Hematopoietic multipotent progenitor cell (in vitro differentiated cells): Measurements from ENCODE around the gene CNOT11. TPM values are rescaled to one million over a fixed set of nuclear protein-coding genes. Genes with fewer than 3 reads are reported as not detected.
"Not testable (repeated sequence)": the region's sequence is repeated elsewhere in the genome, so short reads cannot be mapped to it uniquely, and the experiment has no call there.

Experiments
- DNase-seq, 3 donors: peaks; one replicate each; pipeline ENCODE4 v3.0.0-alpha.2; 2011 to 2015; ENCODE audit warnings: low read depth in 2 of 3, low spot score in 2 of 3
- total RNA-seq: library from RNA; depleted of rRNA; stranded (reverse); fragments of >200 nt; gene quantifications from one replicate; pipeline ENCODE4 v1.2.3, GENCODE V29; 2012

Gene CNOT11
- total RNA-seq: 36.6 TPM

DNA sequence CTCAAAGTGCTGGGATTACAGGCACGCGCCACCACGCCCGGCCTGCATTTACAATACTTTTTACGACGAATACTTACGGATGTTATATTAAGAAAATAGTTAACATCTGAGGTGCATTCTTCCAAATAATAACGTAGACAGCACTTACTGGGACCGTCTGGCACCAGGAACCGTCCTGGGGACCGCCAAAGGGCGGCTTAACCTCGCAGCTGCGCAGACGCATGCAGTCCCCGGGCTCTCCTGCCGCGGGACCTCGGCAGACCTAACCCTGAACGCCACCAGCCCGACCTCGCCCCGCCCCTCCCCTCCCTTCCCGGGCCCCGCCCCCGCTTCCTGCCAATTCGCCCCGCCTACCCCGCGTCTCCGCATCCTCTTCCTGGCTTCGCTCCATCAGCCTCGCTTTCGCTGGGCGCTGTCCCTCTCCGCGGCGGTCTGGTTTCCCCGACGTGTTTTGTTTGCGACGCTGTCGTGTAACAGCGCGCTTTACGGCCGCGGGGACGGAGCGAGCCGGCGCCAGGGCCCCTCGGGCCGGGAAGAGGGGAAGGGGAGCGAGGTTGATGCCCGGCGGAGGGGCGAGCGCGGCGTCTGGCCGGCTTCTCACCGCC is at the start of gene CNOT11:
Gene CNOT11 (plus strand): TSS at position 479 of the 605 bp plus-strand sequence. CDS start 79 bp downstream, at position 558.
- DNase-seq: peak; percentile 99

DNA sequence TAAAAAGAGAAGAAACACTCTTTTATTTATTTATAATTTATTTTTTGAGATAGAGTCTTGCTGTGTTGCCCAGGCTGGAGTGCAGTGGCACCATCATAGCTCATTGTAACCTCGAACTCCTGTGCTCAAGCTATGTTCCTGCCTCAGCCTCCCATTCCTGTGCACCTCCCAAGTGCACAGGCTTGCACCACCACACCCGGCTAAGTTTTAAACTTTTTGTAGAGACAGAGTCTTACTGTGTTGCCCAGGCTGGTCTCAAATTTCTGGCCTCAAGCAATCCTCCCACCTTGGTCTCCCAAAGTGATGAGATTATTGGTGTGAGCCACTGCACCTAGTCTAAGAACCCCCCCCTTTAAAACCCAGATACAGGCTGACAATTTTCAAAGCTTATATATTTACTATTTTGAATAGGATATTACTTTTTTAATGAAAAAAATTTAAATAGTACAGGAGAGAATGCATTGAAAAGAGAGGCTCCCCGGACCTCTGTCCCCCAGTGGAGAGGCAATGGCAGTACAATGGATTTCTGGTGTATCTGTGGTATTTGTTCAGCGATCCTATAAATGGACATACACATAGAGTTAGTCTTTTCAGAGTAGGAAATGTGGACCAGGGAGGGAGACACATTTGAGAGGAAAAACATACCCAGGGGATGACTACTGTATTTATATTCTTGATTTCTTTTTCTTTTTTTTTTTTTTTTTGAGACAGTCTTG is 48.1 kb upstream of the CNOT11 start:
- peak in 1 of 3 donors; percentile 15 for DNase-seq

DNA sequence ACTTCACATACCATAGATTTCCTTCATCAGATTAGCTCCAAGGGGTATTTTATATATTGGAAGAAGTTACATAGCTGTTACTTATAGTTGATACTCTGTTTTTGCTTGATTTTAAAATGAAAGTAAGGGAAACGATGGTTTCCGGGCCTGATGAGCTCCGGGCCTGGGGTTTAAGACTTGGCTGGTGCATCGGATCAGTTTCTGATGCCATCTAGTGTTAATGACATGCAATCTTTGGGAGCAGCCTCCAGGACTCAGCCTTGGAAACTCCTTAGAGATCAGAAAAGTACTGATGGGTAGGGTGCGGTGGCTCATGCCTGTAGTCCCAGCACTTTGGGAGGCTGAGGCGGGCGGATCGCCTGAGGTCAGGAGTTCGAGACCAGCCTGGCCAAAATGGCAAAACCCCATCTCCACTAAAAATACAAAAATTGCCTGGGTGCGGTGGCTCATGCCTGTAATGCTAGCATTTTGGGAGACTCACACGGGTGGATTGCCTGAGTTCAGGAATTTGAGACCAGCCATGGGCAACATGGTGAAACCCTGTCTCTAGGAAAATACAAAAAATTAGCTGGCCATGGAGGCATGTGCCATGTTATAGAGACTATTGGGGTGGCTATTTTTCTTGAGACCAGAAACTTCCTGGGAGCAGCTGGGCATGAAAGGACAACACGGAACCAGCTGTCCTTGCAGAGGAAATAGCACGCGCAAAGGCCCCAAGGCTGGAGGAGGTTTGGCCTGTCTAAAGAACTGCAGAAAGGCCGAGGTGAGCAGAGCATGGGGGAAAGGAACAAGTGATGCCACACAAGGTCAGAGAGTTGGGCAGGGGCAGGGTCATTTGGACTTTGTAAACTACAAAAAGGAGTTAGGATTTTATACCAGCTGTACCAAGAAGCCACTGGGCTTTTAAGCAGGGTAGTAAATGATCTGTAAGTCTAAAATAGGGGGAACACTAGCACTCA is 46.9 kb upstream of the CNOT11 start:
- DNase-seq: peak in 2 of 3 donors; percentile 59 to 74

DNA sequence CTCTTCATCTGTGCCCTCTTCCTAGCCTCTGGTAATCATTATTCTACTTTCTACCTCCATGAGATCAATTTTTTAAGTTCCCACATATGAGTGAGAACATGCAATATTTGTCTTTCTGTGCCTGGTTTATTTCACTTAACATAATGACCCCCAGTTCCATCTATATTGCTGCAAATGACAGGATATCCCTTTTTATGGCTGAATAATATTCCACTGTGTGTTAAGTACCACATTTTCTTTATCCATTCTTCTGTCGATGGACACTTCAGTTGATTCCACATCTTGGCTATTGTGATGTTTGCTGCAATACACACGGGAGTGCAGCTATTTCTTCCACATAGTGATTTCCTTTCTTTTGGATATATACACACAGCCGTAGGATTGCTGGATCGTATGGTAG is 43.9 kb upstream of the CNOT11 start:
- DNase-seq: no peak

DNA sequence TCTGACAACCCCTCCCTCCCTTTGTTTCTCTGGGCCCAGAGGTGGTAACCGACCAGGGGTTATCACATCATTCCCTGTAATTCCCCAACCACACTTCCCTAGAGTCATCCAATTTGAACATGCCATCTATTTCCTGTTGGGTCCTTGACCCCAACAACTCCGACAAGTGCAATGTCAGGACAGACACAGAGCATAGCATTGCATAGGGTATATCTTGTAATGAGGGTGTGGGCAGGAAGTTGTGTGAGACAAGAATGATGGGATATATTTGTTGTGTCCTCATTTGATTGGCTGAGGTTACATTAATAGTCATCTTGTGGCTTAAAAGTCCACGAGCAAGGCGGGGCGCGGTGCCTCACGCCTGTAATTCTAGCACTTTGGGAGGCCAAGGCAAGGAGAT is 33.4 kb upstream of the CNOT11 start:
- DNase-seq: no peak

DNA sequence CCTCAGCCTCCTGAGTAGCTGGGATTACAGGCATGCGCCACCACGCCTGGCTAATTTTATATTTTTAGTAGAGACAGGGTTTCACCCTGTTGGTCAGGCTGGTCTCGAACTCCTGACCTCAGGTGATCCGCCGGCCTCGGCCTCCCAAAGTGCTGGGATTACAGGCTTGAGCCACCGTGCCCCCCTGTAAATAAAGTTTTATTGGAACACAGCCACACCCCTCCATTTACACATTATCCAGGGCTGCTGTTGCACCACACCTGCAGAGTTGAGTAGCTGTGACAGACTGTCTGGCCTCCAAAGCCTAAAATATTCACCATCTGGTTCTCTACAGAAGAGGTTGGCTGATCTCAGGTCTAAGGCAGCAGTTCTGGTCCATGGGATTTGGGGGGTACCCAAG is 32.6 kb upstream of the CNOT11 start:
- DNase-seq: not testable (repeated sequence)

DNA sequence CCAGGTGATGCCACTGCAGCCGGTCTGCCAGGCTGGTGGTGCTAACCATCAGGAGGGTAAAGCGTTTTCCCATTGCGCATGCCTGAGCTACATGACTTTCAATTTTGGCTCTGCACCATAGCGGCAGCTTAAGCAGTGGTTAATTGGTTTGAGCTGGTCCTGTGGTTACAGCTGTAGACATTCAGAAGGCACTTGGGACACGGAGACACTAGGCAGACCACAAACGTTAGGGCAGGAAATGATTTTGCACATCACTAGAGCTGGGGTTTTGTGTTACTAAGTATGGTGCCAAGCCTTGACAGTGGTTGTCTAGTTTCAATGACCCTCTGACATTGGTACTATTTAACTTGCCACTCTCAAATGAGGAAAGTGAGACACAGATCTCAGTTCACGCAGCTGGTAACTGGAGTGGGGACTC is 28.9 kb upstream of the CNOT11 start:
- DNase-seq: peak in 2 of 3 donors; percentile 69 to 93

DNA sequence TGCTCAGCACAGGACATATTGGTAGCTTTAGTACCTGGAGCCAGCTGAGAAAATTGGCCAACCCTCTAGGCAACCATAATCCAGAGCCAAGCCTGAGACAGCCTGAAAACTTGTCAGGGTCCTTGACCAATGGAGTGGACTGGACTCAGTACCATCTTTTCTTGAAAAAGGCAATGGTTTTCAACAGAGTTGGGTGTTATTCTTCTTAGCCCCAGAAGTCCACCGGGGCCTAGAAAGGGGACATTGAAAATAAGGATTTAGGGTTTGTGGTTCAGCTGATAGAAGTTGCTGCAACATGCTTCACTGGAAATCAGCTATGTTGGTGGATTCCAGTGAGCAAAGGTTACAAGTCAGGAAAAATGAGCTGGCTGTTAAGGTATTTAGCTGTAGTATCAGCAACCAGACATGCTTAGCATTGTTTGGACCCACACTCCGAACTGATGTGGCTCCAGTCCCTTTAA is 22.1 kb upstream of the CNOT11 start:
- no peak for DNase-seq

DNA sequence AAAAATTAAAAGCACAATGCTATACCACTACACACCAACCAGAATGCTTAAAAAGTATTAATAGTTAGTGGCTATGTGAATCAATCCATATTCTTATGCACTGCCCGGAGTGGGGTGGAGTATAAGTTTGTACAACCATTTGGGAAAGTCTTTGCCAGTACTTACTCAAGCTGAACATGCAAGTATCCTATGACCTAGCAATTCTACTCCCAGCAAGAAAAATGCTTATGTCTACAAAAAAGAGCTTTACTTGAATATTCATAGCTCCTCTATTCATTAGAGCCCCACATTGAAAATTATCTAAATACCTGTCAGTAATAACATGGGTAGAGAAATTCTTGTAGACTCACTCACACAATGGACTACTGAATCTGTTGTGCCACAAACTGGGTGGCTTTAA is 21.4 kb upstream of the CNOT11 start:
- no peak for DNase-seq

DNA sequence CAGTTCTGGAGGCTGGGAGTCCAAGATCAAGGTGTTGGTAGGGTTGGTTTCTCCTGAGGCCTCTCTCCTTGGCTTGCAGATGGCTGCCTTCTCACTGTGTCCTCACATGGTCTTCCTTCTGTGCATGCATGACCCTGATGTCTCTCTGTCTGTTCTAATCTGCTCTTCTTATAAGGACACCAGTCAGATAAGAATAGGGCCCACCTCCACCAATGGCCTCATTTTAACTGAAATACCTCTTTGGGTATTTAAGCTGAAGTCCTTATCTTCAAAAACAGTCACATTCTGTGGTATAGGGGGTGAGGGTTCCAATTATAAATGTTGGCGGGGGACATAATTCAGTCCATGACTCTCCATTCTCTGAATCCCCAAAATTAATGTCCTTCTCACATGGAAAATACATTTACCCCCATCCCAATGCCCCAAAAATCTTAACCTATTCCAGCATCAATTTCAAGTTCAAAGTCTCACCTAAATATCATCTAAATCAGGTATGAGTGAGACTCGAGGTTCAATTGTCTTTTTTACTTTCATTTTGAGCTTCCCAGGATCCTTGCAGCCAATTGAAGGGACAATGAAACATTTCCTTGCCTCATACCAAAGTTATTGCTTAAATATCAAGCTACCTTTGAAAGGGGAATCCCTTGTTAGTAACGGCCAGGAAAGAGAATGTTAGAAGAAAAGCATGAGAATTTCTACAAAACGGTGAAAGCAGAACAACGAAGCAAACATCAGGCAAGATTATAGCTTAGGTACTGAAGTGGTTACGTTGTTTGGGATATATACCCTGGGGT is 20.6 kb upstream of the CNOT11 start:
- DNase-seq: no peak

DNA sequence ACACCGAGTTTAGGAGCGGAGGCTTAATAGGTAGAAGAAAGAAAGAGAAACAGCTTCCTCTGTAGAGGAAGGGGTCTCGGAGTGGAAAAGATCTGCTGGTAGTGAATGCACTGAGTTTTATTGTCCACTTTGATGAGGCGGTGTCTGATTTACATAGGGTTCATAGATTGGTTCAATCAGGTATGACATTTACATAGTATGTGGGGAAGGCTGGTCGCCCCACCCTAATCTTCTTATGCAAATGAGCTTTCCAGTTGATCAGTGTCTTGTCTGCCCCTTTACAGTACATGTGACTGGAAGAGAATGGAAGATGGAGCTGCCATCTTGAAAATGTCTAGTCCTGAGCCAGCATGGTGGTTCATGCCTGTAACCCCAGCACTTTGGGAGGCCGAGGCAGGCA is 19.9 kb upstream of the CNOT11 start:
- no peak for DNase-seq

DNA sequence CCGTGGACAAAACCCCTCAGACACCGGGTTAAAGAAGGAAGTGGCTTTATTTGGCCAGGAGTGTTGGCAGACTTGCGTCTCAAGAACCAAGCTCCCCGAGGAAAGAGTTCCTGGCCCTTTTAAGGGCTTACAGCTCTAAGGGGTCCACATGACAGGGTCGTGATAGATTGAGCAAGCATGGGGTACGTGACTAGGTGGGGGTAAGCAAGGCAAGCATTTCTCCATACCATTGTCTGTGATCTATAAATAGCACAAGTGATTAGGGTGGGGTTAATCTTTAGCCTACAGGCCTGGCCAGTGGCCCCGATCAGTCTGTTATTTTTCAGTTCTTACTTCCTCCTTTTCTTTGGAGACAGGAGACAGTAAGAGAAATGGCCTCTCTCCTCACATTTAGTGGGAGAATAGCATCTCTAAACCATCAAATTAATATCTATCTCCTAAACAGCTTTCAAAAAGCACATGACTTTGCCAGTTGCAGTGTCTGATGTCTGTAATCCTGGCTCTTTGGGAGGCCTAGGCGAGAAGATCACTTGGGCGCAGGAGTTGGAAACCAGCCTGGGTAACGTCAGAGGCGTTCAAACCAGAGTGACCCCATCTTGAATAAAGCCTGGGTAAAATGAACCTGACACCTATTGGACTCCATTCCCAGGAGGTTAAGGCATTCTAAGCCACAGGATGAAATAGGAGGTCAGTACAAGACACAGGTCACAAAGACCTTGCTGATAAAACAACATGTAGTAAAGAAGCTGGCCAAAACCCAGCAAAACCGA is 18.3 kb upstream of the CNOT11 start:
- no peak for DNase-seq

DNA sequence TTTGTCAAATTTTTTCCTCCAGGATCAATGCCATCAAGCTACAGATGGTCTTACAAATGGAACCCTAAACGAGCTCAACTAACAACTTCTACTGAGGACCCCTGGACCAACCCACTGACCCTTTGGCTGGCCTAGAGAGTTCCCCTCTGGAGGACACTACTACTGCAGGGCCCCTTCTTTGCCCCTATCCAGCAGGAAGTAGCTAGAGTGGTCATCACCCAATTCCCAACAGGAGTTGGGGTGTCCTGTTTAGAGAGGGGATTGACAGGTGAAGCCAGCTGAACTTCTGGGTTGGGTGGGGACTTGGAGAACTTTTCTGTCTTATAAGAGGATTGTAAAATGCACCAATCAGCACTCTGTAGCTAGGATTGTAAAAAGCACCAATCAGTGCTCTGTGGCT is 16.7 kb upstream of the CNOT11 start:
- not testable (repeated sequence) for DNase-seq

DNA sequence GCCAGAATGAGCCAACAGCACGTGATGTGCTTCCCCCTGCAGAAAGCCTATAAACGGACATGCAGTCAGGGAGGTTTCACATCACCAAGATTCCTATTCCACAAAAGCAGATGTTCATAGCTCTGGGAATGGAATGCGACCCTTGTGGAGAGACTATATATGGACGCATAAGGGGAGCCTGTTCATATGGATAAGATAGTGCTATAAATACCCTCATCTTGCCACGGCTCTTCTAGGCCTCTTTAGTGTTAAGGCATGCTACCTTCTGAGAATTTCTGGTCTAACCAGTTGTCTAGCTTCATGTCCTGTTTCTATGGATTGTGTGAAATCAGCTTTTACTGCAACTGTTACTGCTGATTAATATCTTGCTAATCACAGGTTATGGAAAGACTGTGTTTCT is 14.7 kb upstream of the CNOT11 start:
- not testable (repeated sequence) for DNase-seq

DNA sequence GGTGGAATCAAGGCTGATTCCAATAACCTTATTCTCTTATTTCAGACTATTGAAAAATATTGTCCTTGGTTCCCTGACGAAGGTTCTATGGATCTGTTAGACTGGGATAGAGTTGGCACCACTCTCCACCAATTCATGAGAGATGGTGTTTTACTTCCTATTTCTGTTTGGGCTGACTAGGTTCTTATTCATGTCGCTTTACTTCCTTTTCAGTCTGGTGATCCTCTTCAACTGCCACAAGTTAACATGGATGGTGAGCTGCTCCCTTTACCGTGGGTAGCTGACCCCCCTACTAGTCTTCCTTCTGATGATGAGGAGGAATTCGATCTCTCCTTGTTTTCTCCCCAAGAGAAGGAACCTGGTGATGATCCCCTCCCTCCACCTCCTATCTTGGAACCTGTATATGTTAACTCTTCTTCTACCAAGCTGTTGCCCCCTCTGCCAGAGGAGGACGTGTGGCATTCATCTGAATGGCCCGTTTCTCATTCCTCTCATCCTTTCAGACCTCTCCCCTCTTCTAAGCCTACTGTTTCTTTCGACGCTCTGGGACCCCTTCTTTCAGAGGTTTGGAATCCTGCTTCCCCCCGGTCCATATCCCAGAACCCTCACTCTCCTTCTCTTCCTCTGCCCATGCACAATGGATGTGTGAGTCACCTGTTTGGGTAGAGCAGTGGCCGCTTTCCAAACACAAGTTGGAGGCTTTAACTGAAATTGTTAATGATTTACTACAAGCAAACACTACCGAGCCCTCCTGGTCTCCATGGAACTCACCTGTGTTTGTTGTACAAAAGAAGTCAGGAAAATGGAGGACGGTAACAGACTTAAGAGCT is 13.5 kb upstream of the CNOT11 start:
- no peak for DNase-seq

DNA sequence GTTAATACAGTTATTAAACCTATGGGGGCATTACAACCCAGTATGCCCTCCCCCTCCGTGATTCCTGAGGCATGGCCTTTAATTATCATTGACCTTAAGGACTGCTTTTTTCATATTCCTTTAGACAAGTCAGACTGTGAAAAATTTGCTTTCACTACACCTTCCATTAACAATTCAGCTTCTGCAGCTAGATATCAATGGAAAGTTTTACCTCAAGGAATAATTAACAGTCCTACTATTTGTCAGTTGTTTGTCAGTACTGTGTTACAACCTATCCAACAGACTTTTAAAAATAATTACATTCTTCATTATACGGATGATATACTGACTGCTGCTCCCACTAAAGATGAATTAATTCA is 12.9 kb upstream of the CNOT11 start:
- not testable (repeated sequence) for DNase-seq

DNA sequence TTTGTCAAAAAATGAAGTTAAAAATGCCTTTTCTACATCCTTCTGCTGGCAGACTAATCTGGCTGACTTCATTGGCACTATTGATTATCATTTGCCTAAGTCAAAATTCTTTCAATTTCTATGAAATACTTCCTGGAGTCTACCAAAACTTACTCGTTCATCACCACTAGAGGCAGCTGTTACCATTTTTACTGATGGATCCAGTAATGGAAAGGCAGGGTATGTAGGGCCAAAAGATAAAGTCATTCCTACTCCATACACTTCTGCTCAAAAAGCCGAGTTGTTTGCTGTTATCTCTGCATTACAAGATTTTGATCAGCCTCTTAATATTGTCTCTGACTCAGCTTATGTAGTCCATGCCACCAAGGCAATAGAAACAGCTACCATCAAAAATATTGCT is 12.0 kb upstream of the CNOT11 start:
- peak in 2 of 3 donors; percentile 8 to 26 for DNase-seq

DNA sequence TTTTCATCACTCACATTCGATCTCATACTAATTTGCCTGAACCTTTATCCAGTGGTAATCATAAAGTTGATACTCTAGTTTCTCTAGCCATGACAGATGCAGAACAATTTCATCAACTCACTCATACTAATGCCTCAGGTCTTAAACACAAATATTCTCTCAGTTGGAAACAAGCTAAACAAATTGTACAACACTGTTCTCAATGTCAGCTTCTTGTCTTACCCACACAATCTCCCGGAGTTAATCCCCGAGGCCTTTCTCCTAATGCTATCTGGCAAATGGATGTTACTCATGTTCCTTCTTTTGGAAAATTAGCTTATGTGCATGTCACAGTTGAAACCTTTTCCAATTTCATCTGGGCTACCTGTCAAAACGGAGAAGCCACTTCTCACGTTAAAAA is 11.5 kb upstream of the CNOT11 start:
- DNase-seq: no peak

DNA sequence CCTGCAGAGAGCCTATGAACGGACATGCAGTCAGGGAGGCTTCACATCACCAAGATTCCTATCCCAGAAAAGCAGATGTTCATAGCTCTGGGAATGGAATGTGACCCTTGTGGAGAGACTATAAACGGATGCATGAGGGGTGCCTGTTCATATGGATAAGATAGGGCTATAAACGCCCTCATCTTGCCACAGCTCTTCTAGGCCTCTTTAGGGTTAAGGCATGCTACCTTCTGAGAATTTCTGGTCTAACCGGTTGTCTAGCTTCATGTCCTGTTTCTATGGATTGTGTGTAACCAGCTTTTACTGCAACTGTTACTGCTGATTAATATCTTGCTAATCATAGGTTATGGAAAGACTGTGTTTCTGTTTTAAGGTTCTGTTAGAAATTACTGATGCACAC is 8.3 kb upstream of the CNOT11 start:
- DNase-seq: not testable (repeated sequence)
